ENCODE data around the gene HPSE2.
"Not testable (repeated sequence)": the region's sequence is repeated elsewhere in the genome, so short reads cannot be mapped to it uniquely, and the experiment has no call there.

The HPSE2 gene

GRCh38 chr10:99143651-99144050 lies 92.0 kb downstream of the HPSE2 start:
- DNase-seq, result no peak

- DNase-seq, result no peak
Measured at GRCh38 chr10:99143011-99143410, 92.6 kb downstream of the HPSE2 start.

- not testable (repeated sequence) for DNase-seq
Measured at GRCh38 chr10:99132897-99133296, 102.8 kb downstream of the HPSE2 start.

GRCh38 chr10:99125879-99126278 lies 109.8 kb downstream of the HPSE2 start:
- no peak for DNase-seq

- DNase-seq, result no peak
Measured at GRCh38 chr10:99124376-99124775, 111.3 kb downstream of the HPSE2 start.

GRCh38 chr10:99123851-99124250 lies 111.8 kb downstream of the HPSE2 start:
- no peak for DNase-seq

- DNase-seq, result no peak
Measured at GRCh38 chr10:99123336-99123735, 112.3 kb downstream of the HPSE2 start.

- DNase-seq, result no peak
Measured at GRCh38 chr10:99119258-99119748, 116.3 kb downstream of the HPSE2 start.

GRCh38 chr10:99115703-99116102 lies 119.9 kb downstream of the HPSE2 start:
- DNase-seq, result no peak

- no peak for DNase-seq
Measured at GRCh38 chr10:99085358-99085757, 150.3 kb downstream of the HPSE2 start.

- no peak for DNase-seq
Measured at GRCh38 chr10:99084161-99084560, 151.5 kb downstream of the HPSE2 start.

GRCh38 chr10:99080275-99080945 lies 155.2 kb downstream of the HPSE2 start:
- no peak for DNase-seq

- no peak for DNase-seq
Measured at GRCh38 chr10:99062591-99062990, 173.1 kb downstream of the HPSE2 start.

- DNase-seq, result no peak
Measured at GRCh38 chr10:99058762-99059161, 176.9 kb downstream of the HPSE2 start.

GRCh38 chr10:99057936-99058690 lies 177.5 kb downstream of the HPSE2 start:
- no peak for DNase-seq

GRCh38 chr10:99045671-99046070 lies 190.0 kb downstream of the HPSE2 start:
- no peak for DNase-seq

- DNase-seq, result no peak
Measured at GRCh38 chr10:99042051-99042771, 193.4 kb downstream of the HPSE2 start.

GRCh38 chr10:99041468-99041867 lies 194.2 kb downstream of the HPSE2 start:
- DNase-seq, result no peak

- DNase-seq, result no peak
Measured at GRCh38 chr10:99013885-99014284, 221.8 kb downstream of the HPSE2 start.

- no peak for DNase-seq
Measured at GRCh38 chr10:99010286-99010685, 225.4 kb downstream of the HPSE2 start.

- no peak for DNase-seq
Measured at GRCh38 chr10:99008054-99008453, 227.6 kb downstream of the HPSE2 start.

GRCh38 chr10:99007457-99007856 lies 228.2 kb downstream of the HPSE2 start:
- no peak for DNase-seq

- no peak for DNase-seq
Measured at GRCh38 chr10:99005254-99005653, 230.4 kb downstream of the HPSE2 start.

- DNase-seq, result no peak
Measured at GRCh38 chr10:99004738-99005137, 230.9 kb downstream of the HPSE2 start.

Measured in NCI-H2029 treated with DMSO at 0.1 percent for 48 hours (cell line).